Astrocyte of the cerebellum (primary cell): ENCODE measurements around the gene NFKB2.

Experiments
- DNase-seq: peaks from one replicate; pipeline ENCODE4 v3.0.0-alpha.2; 2011; ENCODE audit warnings: low read depth
- H3K4me3 ChIP-seq: 2 replicates; pipeline ENCODE4 v1.5.1; 2011; ENCODE audit warnings: mild to moderate bottlenecking, low read depth, low read length, moderate library complexity
- in situ Hi-C: cut with HindIII; loops from 2 replicates; pipeline ENCODE4 v1.10.0; 2017; ENCODE audit warnings: low sequenced_read_pairs
- TF ChIP-seq, protein P1 (sequence below): IDR thresholded peaks from 2 replicates; pipeline ENCODE4 v1.5.1; 2012; ENCODE audit warnings: low read length, low read depth, moderate library complexity, mild to moderate bottlenecking; ENCODE audit errors: missing control alignments

The NFKB2 gene

DNA sequence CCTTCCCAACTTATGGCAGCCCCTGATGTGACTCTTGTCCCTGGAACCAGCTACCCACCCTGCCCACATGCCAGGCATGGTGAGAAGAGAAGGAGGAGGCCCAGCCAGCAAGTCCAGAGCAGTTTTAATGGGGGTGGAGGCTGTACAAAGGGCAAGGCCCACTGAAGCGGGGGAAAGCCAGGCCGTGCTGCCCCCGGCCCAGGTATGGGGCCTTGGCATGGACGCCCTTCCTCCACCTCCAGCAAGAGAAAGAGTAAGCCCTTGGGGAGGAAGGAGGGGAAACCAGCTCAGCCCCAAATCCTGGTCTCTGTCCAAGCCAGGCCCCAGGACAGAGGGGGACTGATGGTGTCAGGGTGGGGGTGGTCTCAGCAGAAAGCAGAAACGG is 7.0 kb downstream of the NFKB2 start:
- in situ Hi-C loops, result no loop called here
- H3K4me3 ChIP-seq, result no peak overlapping the region
- TF ChIP-seq, protein P1, sequence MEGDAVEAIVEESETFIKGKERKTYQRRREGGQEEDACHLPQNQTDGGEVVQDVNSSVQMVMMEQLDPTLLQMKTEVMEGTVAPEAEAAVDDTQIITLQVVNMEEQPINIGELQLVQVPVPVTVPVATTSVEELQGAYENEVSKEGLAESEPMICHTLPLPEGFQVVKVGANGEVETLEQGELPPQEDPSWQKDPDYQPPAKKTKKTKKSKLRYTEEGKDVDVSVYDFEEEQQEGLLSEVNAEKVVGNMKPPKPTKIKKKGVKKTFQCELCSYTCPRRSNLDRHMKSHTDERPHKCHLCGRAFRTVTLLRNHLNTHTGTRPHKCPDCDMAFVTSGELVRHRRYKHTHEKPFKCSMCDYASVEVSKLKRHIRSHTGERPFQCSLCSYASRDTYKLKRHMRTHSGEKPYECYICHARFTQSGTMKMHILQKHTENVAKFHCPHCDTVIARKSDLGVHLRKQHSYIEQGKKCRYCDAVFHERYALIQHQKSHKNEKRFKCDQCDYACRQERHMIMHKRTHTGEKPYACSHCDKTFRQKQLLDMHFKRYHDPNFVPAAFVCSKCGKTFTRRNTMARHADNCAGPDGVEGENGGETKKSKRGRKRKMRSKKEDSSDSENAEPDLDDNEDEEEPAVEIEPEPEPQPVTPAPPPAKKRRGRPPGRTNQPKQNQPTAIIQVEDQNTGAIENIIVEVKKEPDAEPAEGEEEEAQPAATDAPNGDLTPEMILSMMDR, result no peak
- DNase-seq, result no peak

- in situ Hi-C loops, result no loop called here
Measured at GRCh38 chr10:102403115-102403514, 7.6 kb downstream of the NFKB2 start.

GRCh38 chr10:102404361-102405107 is 9.0 kb downstream of the NFKB2 start:
- no peak overlapping the region for H3K4me3 ChIP-seq
- in situ Hi-C loops, result no loop called here
- no peak for DNase-seq
- TF ChIP-seq, protein P1, result no peak

More at GRCh38 chr10:102403115-102403514, 7.6 kb downstream of the NFKB2 start:
- TF ChIP-seq, protein P1, result no peak
- H3K4me3 ChIP-seq, result no peak overlapping the region
- DNase-seq, result no peak

- in situ Hi-C loops, result no loop called here
- DNase-seq, result no peak
- TF ChIP-seq, protein P1, result no peak
- H3K4me3 ChIP-seq, result no peak overlapping the region
Measured at GRCh38 chr10:102405108-102405571, 9.6 kb downstream of the NFKB2 start.

DNA sequence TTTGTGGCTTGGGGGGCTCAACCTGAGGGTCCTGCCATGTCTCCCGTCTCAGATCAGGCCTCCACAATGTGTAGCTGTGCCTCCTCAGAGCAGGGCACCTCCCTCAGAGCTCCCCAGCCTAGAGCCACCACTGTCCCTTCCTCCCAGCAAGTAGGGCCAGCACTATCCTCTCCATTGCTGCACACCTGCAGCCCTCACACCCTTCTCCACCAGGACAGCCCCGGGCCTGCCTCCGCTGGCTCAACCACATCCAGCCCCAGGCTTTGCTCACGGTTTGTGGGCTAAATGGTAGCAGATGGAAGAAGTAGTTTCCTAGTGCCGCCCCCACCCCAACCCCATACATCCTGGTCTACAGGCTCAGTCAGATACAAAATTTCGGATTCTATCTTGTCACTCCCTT is 10.1 kb downstream of the NFKB2 start:
- H3K4me3 ChIP-seq, result no peak overlapping the region
- in situ Hi-C loops, result no loop called here
- DNase-seq, result no peak
- TF ChIP-seq, protein P1, result no peak

GRCh38 chr10:102406815-102407214 is 11.3 kb downstream of the NFKB2 start:
- DNase-seq, result no peak
- TF ChIP-seq, protein P1, result no peak
- H3K4me3 ChIP-seq, result no peak overlapping the region
- in situ Hi-C loops, result no loop called here
